Spinal cord (tissue), 10 donors: Measurements from ENCODE around the gene HOXD9. TPM values are rescaled to one million over a fixed set of nuclear protein-coding genes. Genes with fewer than 3 reads are reported as not detected.

ENCODE experiments used
- DNase-seq, 6 donors: peaks; one replicate each; pipeline versions ENCODE4 v3.0.0 to v3.0.0-alpha.2; 2013 to 2015; ENCODE audit warnings: low spot score in 6 of 6, low read depth in 4 of 6
- H3K27ac ChIP-seq: one replicate; pipeline ENCODE4 v1.5.1; 2013; ENCODE audit warnings: low read depth, low read length, control low read depth
- H3K27me3 ChIP-seq: one replicate; pipeline ENCODE4 v1.6.1; 2013; ENCODE audit warnings: low read length; ENCODE audit not compliant: control insufficient read depth, insufficient read depth
- H3K36me3 ChIP-seq: one replicate; pipeline ENCODE4 v1.6.1; 2013; ENCODE audit warnings: low read length; ENCODE audit not compliant: control insufficient read depth, insufficient read depth
- H3K4me1 ChIP-seq: one replicate; pipeline ENCODE4 v1.6.1; 2013; ENCODE audit warnings: low read length; ENCODE audit not compliant: control insufficient read depth, insufficient read depth
- H3K4me3 ChIP-seq: one replicate; pipeline ENCODE4 v1.5.1; 2013; ENCODE audit warnings: low read depth, low read length, control low read depth
- H3K9me3 ChIP-seq: one replicate; pipeline ENCODE4 v1.6.1; 2013; ENCODE audit warnings: low read length; ENCODE audit not compliant: control insufficient read depth, insufficient read depth
- WGBS: methylation state at CpG from one replicate; pipeline ENCODE4 v1.1.5; 2013; ENCODE audit warnings: missing lambda C conversion rate; ENCODE audit not compliant: insufficient coverage; 5-methylcytosine and 5-hydroxymethylcytosine counted together
- polyA plus RNA-seq, 2 donors: library from polyadenylated mRNA; unstranded; fragments of 120-200 nt; gene quantifications; one replicate each; pipeline ENCODE4 v1.2.1, GENCODE V29; 2013; ENCODE audit not compliant: insufficient read length in 2 of 2
- total RNA-seq, 2 donors: library from RNA; depleted of rRNA in 1 of 2; stranded (reverse); fragments of 120-200 nt in 1 of 2; fragments of >200 nt in 1 of 2; gene quantifications; one replicate each; pipeline versions ENCODE4 v1.2.3 to v1.2.4, GENCODE V29; 2013 to 2014
- donor health status: healthy.

HOXD9 gene
- total and polyA plus RNA-seq, 4 donors = 0.22 to 3.2 (median 3.1) TPM

GRCh38 chr2:176109946-176110345 lies 12.6 kb upstream of the HOXD9 start:
- H3K36me3 ChIP-seq = no peaks in the 10 kb centered on the region
- WGBS = 40% methylated on average over 1 of the region's 4 CpGs
- peaks cover 36% of the 10 kb centered on the region for H3K4me1 ChIP-seq

GRCh38 chr2:176110415-176111308 lies 11.9 kb upstream of the HOXD9 start:
- Histone ChIP-seq H3K9me3 (no peaks in the 10 kb centered on the region), H3K4me3 (peak overlapping the region; percentile 16), H3K4me1 (peaks cover 35% of the 10 kb centered on the region), H3K27ac (no peak overlapping the region), H3K36me3 (no peaks in the 10 kb centered on the region), H3K27me3 (peaks cover 97% of the 10 kb centered on the region)
- 14% methylated on average over 1 of the region's 7 CpGs for WGBS
- no peak for DNase-seq

More at GRCh38 chr2:176109946-176110345, 12.6 kb upstream of the HOXD9 start:
- peak overlapping the region; percentile 40 for H3K27ac ChIP-seq
- no peaks in the 10 kb centered on the region for H3K9me3 ChIP-seq
- peaks cover 97% of the 10 kb centered on the region for H3K27me3 ChIP-seq
- H3K4me3 ChIP-seq = peak overlapping the region; percentile 16
- no peak for DNase-seq

GRCh38 chr2:176111309-176111663 lies 11.2 kb upstream of the HOXD9 start:
- no peak overlapping the region for H3K27ac ChIP-seq
- under 1% methylated on average over 14 of the region's 16 CpGs for WGBS
- no peaks in the 10 kb centered on the region for H3K36me3 ChIP-seq
- peak overlapping the region; percentile 0 for H3K4me3 ChIP-seq
- H3K9me3 ChIP-seq = no peaks in the 10 kb centered on the region
- DNase-seq = peak in 3 of 6 donors; percentile 76 to 92 (median 87)
- H3K27me3 ChIP-seq = peaks cover 97% of the 10 kb centered on the region
- peaks cover 41% of the 10 kb centered on the region for H3K4me1 ChIP-seq

- Histone ChIP-seq H3K27ac (peak overlapping the region; percentile 52), H3K36me3 (no peaks in the 10 kb centered on the region), H3K9me3 (no peaks in the 10 kb centered on the region), H3K4me1 (peaks cover 39% of the 10 kb centered on the region), H3K27me3 (peaks cover 98% of the 10 kb centered on the region), H3K4me3 (peak overlapping the region; percentile 18)
- 5% methylated on average over 27 of the region's 29 CpGs for WGBS
- no peak for DNase-seq
These were observed 10.6 kb upstream of the HOXD9 start for GRCh38 chr2:176111846-176112374.

- DNase-seq = no peak
- WGBS = 7% methylated on average over 36 of the region's 40 CpGs
- peak overlapping the region; percentile 52 for H3K27ac ChIP-seq
- H3K36me3 ChIP-seq = no peaks in the 10 kb centered on the region
- H3K27me3 ChIP-seq = peaks cover 100% of the 10 kb centered on the region
- H3K4me3 ChIP-seq = peak overlapping the region; percentile 18
- H3K4me1 ChIP-seq = peaks cover 40% of the 10 kb centered on the region
- H3K9me3 ChIP-seq = no peaks in the 10 kb centered on the region
These were observed 9.9 kb upstream of the HOXD9 start for GRCh38 chr2:176112375-176113302.

- DNase-seq = peak in 1 of 6 donors; percentile 22
- peak overlapping the region; percentile 27 for H3K4me3 ChIP-seq
- H3K9me3 ChIP-seq = no peaks in the 10 kb centered on the region
- 12% methylated on average over 23 of the region's 26 CpGs for WGBS
- peaks cover 99% of the 10 kb centered on the region for H3K27me3 ChIP-seq
- peaks cover 39% of the 10 kb centered on the region for H3K4me1 ChIP-seq
- H3K27ac ChIP-seq = peak overlapping the region; percentile 73
- no peaks in the 10 kb centered on the region for H3K36me3 ChIP-seq
These were observed 8.2 kb upstream of the HOXD9 start for GRCh38 chr2:176114120-176114929.

GRCh38 chr2:176114930-176115625 lies 7.4 kb upstream of the HOXD9 start:
- Histone ChIP-seq H3K27me3 (peaks cover 99% of the 10 kb centered on the region), H3K9me3 (no peaks in the 10 kb centered on the region), H3K4me1 (peaks cover 39% of the 10 kb centered on the region), H3K36me3 (no peaks in the 10 kb centered on the region), H3K27ac (peak overlapping the region; percentile 80), H3K4me3 (no peak overlapping the region)
- DNase-seq = peak in 1 of 6 donors; percentile 53
- 1% methylated on average over 5 of the region's 16 CpGs for WGBS

GRCh38 chr2:176115883-176116813 lies 6.4 kb upstream of the HOXD9 start, which contains the start of gene HOXD10:
HOXD10 (plus strand) TSS chr2:176116778; CDS start chr2:176116834, 56 bp downstream.
- peak in 1 of 6 donors; percentile 62 for DNase-seq
- peak within 1 kb of the TSS; percentile 35 for H3K4me3 ChIP-seq
- WGBS = 3% methylated on average over 64 of the region's 66 CpGs

More at GRCh38 chr2:176115883-176116813, 6.4 kb upstream of the HOXD9 start, which contains the start of gene HOXD10:
- Histone ChIP-seq H3K27me3 (peaks cover 99% of the 10 kb centered on the region), H3K36me3 (no peaks in the 10 kb centered on the region), H3K4me1 (peaks cover 39% of the 10 kb centered on the region), H3K27ac (peak within 1 kb of the TSS; percentile 80), H3K9me3 (no peaks in the 10 kb centered on the region)
